Muscle of arm (tissue), 12 donors: ENCODE results near the gene TLCD3B. TPM values are rescaled to one million over a fixed set of nuclear protein-coding genes. Genes with fewer than 3 reads are reported as not detected.

Source experiments
- DNase-seq: peaks from one replicate; pipeline ENCODE4 v3.0.0-alpha.2; 2013
- polyA plus RNA-seq, 12 donors: library from polyadenylated mRNA; unstranded; fragments of 120-200 nt; gene quantifications; one replicate each; pipeline ENCODE4 v1.2.1, GENCODE V29; 2013; ENCODE audit not compliant: insufficient read length in 12 of 12

The TLCD3B gene
- polyA plus RNA-seq, 12 donors, result 0.42 to 7.5 (median 0.80) TPM; not detected in 1

GRCh38 chr16:29992344-29992967, 38.6 kb downstream of the TLCD3B start:
- DNase-seq, result no peak

GRCh38 chr16:29991571-29991904, 39.5 kb downstream of the TLCD3B start:
- no peak for DNase-seq

GRCh38 chr16:29990883-29991570, 40.0 kb downstream of the TLCD3B start:
- no peak for DNase-seq

DNA sequence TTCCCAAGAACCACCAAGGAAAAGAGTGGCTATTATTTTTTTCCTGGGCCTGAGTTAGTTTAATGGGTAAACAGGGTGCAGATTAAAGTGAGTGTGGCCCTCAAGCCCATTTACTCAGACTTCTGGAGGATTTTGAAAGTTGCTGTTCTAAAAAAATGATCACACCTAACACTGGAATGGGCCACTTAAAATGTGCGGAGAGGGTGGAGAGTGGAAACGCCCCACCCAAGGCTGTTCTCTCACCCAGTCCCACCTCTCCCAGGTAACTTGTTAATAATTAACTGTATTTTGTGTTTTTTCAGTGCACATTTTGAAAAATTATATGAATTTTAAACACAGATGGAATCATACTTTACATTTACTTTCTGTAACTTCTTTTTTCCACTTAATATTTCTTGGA, 41.0 kb downstream of the TLCD3B start:
- no peak for DNase-seq

DNA sequence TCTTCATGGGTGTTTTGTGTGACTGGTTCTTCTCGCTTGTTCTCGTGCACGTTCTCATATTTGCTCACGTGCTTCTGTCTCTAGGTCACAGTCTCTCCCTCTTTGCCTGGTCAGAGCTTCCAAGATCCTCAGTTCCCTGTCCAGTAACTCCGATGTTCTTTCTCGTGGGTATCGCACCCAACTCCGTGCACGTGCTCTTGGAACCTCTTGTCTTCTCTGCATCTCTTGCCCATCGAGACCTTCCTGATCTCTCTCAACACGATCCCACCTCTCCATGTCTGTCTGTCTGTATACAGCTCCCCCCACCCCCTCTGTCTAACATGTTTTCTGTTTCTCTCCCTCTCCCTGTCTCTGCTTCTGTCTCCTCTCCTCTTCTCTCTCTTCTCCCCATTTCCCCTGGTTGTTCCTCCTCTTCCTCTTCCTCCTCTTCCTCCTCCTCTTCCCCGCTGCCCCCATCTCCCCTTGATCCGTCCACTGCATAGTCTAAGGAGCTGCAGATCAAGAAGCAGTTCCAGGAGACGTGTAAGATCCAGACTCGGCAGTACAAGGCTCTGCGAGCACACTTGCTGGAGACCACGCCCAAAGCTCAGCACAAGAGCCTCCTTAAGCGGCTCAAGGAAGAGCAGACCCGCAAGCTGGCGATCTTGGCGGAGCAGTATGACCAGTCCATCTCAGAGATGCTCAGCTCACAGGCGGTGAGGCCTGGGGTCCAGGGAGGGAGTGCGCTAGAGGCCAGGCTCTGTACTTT, 41.8 kb downstream of the TLCD3B start:
- no peak for DNase-seq

GRCh38 chr16:29988346-29989075, 42.6 kb downstream of the TLCD3B start:
- DNase-seq, result no peak

- DNase-seq, result no peak
Measured at GRCh38 chr16:29987371-29988085, 43.5 kb downstream of the TLCD3B start.

DNA sequence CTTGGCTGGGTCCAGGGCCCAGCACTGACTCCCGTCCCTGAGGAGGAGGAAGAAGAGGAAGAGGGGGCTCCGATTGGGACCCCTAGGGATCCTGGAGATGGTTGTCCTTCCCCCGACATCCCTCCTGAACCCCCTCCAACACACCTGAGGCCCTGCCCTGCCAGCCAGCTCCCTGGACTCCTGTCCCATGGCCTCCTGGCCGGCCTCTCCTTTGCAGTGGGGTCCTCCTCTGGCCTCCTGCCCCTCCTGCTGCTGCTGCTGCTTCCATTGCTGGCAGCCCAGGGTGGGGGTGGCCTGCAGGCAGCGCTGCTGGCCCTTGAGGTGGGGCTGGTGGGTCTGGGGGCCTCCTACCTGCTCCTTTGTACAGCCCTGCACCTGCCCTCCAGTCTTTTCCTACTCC, 44.1 kb downstream of the TLCD3B start:
- DNase-seq, result no peak

DNA sequence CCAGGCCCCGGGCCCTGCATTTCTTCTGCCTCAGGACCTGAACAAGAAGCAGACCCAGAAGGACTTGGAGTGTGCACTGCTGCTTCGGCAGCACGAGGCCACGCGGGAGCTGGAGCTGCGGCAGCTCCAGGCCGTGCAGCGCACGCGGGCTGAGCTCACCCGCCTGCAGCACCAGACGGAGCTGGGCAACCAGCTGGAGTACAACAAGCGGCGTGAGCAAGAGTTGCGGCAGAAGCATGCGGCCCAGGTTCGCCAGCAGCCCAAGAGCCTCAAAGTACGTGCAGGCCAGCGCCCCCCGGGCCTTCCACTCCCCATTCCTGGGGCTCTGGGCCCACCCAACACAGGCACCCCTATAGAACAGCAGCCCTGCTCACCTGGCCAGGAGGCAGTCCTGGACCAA, 44.8 kb downstream of the TLCD3B start:
- no peak for DNase-seq

DNA sequence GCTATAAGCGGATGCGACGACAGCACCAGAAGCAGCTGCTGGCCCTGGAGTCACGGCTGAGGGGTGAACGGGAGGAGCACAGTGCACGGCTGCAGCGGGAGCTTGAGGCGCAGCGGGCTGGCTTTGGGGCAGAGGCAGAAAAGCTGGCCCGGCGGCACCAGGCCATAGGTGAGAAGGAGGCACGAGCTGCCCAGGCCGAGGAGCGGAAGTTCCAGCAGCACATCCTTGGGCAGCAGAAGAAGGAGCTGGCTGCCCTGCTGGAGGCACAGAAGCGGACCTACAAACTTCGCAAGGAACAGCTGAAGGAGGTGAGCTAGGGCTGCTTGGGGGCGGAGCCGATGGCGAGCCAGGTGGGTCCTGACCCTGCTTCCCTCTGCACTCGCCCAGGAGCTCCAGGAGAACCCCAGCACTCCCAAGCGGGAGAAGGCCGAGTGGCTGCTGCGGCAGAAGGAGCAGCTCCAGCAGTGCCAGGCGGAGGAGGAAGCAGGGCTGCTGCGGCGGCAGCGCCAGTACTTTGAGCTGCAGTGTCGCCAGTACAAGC, 45.7 kb downstream of the TLCD3B start:
- no peak for DNase-seq

GRCh38 chr16:29984764-29985147, 46.3 kb downstream of the TLCD3B start:
- no peak for DNase-seq

GRCh38 chr16:29984137-29984763, 46.8 kb downstream of the TLCD3B start:
- no peak for DNase-seq

DNA sequence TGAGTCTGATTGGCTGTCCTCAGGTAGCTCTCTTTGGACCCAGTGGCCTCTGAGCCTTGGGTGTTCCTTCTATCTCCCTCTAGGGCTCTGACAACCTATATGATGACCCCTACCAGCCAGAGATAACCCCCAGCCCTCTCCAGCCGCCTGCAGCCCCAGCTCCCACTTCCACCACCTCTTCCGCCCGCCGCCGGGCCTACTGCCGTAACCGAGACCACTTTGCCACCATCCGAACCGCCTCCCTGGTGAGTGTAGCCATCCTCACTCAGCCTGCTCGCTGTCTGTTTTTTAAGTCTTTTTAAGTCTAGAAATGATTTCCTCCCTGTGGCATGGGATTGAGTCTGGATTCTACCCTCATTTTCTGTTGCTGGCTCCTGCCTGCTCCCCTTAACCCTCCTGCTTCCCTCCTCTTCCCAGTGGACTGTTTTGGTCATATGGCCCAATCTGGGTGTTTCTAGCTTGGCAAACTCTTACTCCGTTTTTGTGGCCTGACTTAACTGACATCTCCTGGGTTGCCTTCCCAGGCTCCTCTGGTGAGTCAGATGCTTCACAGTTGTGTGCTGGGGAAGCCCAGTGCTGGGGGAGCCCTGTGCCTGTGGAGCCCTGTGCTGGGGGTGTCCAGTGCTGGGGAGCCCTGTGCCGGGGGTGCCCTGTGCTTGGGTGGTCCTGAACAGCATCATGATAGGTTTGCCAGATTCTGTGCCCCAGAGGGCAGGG, 47.5 kb downstream of the TLCD3B start:
- no peak for DNase-seq

GRCh38 chr16:29982560-29983419, 48.3 kb downstream of the TLCD3B start:
- DNase-seq, result no peak

GRCh38 chr16:29978564-29979270, 52.4 kb downstream of the TLCD3B start:
- no peak for DNase-seq

DNA sequence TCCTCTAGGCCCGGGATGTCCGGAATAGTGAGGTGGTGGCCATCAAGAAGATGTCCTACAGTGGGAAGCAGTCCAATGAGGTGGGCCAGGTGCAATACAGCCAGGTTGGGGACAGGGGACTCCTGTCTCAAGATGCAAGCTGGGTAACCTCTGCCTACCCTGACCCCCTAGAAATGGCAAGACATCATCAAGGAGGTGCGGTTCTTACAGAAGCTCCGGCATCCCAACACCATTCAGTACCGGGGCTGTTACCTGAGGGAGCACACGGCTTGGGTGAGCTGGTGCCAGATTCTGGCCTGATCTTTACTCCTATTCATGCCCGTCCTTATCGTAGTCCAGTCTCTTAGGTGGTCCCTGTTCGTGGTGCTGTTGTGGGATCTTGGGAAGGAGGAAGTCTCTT, 53.0 kb downstream of the TLCD3B start:
- DNase-seq, result no peak

DNA sequence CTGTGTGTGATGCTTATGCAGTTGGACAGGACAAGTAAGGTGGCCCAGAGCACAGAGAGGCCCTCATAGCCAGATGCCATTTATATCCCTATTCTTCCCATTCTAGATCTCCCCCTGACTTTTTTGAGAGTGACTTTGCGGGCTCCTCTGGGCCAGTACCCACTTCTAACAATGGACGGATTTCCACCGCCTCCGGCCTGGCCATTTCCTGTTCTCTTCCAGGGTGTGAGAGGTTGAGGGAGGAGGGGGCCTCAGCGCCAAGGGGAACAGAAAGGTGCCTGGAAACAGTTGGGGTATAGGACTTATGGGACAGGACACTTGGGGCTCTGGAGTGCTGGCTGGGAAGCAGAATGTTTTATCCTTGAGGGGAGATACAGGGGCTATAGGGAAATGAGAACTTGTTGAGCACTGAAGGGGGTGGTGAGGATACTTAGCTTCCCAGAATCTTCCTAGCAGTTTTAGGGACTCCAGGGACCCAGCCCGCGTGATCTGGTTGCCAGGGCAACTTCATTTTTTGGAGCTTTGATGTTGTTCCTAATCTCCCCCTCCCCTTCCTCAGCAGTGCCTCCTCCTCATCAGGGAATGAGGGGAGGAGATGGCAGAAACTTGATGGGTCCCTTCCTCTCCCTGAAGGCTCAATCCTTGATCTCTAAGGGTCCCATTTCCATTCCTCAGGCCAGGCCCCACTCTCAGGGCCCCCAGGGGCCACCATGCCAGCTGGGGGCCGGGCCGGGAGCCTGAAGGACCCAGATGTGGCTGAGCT, 53.8 kb downstream of the TLCD3B start:
- no peak for DNase-seq
